H9 (cell line): ENCODE measurements around the gene STT3A. TPM values are rescaled to one million over a fixed set of nuclear protein-coding genes. Genes with fewer than 3 reads are reported as not detected.

Experiments
- DNase-seq: peaks from one replicate; pipeline ENCODE4 v3.0.0-alpha.2; 2017
- H2AFZ ChIP-seq: one replicate; pipeline ENCODE4 v1.6.1; 2013; ENCODE audit warnings: mild to moderate bottlenecking, low read length, control low read depth, moderate library complexity
- H2AK5ac ChIP-seq: 2 replicates; pipeline ENCODE4 v1.6.1; 2013; ENCODE audit warnings: low read length, control low read depth, mixed read lengths; ENCODE audit not compliant: insufficient read length
- H2BK120ac ChIP-seq: one replicate; pipeline ENCODE4 v1.6.1; 2013; ENCODE audit warnings: low read depth, mild to moderate bottlenecking, low read length, control low read depth, inconsistent platforms; ENCODE audit not compliant: poor library complexity, severe bottlenecking
- H2BK12ac ChIP-seq: 2 replicates; pipeline ENCODE4 v1.6.1; 2013; ENCODE audit warnings: low read length, control low read depth, mixed read lengths, low read depth; ENCODE audit not compliant: insufficient read length
- H2BK15ac ChIP-seq: 2 replicates; pipeline ENCODE4 v1.6.1; 2013; ENCODE audit warnings: low read depth, low read length, control low read depth
- H2BK20ac ChIP-seq: one replicate; pipeline ENCODE4 v1.6.1; 2013; ENCODE audit warnings: low read depth, mild to moderate bottlenecking, low read length, control low read depth, inconsistent platforms; ENCODE audit not compliant: poor library complexity, severe bottlenecking
- H2BK5ac ChIP-seq: 2 replicates; pipeline ENCODE4 v1.6.1; 2013; ENCODE audit warnings: low read length, control low read depth, mixed read lengths; ENCODE audit not compliant: insufficient read length
- H3K14ac ChIP-seq: 2 replicates; pipeline ENCODE4 v1.6.1; 2013; ENCODE audit warnings: low read length, control low read depth; ENCODE audit not compliant: insufficient read depth
- H3K18ac ChIP-seq: 2 replicates; pipeline ENCODE4 v1.6.1; 2013; ENCODE audit warnings: low read depth, mild to moderate bottlenecking, mixed read lengths, low read length, control low read depth; ENCODE audit not compliant: insufficient read length
- H3K23ac ChIP-seq: 2 replicates; pipeline ENCODE4 v1.6.1; 2013; ENCODE audit warnings: low read length, control low read depth, mixed read lengths, low read depth; ENCODE audit not compliant: insufficient read length
- H3K23me2 ChIP-seq: 2 replicates; pipeline ENCODE4 v1.6.1; 2013; ENCODE audit warnings: low read depth, mild to moderate bottlenecking, mixed read lengths, low read length, control low read depth; ENCODE audit not compliant: insufficient read length, poor library complexity, severe bottlenecking
- H3K27ac ChIP-seq: 2 replicates; pipeline ENCODE4 v1.5.1; 2013; ENCODE audit warnings: low read length, control low read depth, mixed read lengths, low read depth; ENCODE audit not compliant: insufficient read length
- H3K27me3 ChIP-seq: 2 replicates; pipeline ENCODE4 v1.6.1; 2013; ENCODE audit warnings: low read length, control low read depth, inconsistent platforms; ENCODE audit not compliant: insufficient read depth
- H3K4ac ChIP-seq: 2 replicates; pipeline ENCODE4 v1.6.1; 2013; ENCODE audit warnings: low read depth, mild to moderate bottlenecking, control low read depth, inconsistent platforms, low read length, moderate library complexity
- H3K4me1 ChIP-seq: 2 replicates; pipeline ENCODE4 v1.6.1; 2013; ENCODE audit warnings: low read length, control low read depth, inconsistent platforms; ENCODE audit not compliant: insufficient read depth
- H3K4me2 ChIP-seq: 2 replicates; pipeline ENCODE4 v1.6.1; 2013; ENCODE audit warnings: low read length, control low read depth, mixed read lengths; ENCODE audit not compliant: insufficient read length, insufficient read depth
- H3K56ac ChIP-seq: 2 replicates; pipeline ENCODE4 v1.6.1; 2013; ENCODE audit warnings: low read depth, mild to moderate bottlenecking, mixed read lengths, low read length, control low read depth; ENCODE audit not compliant: insufficient read length
- H3K79me1 ChIP-seq: 2 replicates; pipeline ENCODE4 v1.6.1; 2013; ENCODE audit warnings: low read depth, mild to moderate bottlenecking, moderate library complexity, low read length, control low read depth, inconsistent platforms; ENCODE audit not compliant: insufficient read depth, poor library complexity, severe bottlenecking
- H3K79me2 ChIP-seq: 2 replicates; pipeline ENCODE4 v1.6.1; 2013; ENCODE audit warnings: low read length, control low read depth, inconsistent platforms; ENCODE audit not compliant: insufficient read depth
- H3K9ac ChIP-seq: 2 replicates; pipeline ENCODE4 v1.6.1; 2013; ENCODE audit warnings: low read length, control low read depth, mixed read lengths; ENCODE audit not compliant: insufficient read length; ENCODE audit errors: extremely low read depth
- H3K9me3 ChIP-seq: one replicate; pipeline ENCODE4 v1.6.1; 2013; ENCODE audit warnings: low read depth, low read length, inconsistent platforms; ENCODE audit not compliant: control insufficient read depth
- H3T11ph ChIP-seq: one replicate; pipeline ENCODE4 v1.6.1; 2013; ENCODE audit warnings: mild to moderate bottlenecking, low read length, control low read depth, inconsistent platforms
- H4K20me1 ChIP-seq: one replicate; pipeline ENCODE4 v1.6.1; 2013; ENCODE audit not compliant: control insufficient read depth, insufficient read length, insufficient read depth
- H4K5ac ChIP-seq: 2 replicates; pipeline ENCODE4 v1.6.1; 2013; ENCODE audit warnings: low read depth, mild to moderate bottlenecking, mixed read lengths, low read length, control low read depth; ENCODE audit not compliant: insufficient read length
- H4K8ac ChIP-seq: replicated peaks from 2 replicates; pipeline ENCODE4 v1.6.1; 2013; ENCODE audit warnings: low read length, control low read depth, mixed read lengths, low read depth; ENCODE audit not compliant: insufficient read length
- H4K91ac ChIP-seq: 2 replicates; pipeline ENCODE4 v1.6.1; 2013; ENCODE audit warnings: low read depth, mild to moderate bottlenecking, moderate library complexity, mixed read lengths, low read length, control low read depth; ENCODE audit not compliant: insufficient read length
- H3K27ac Mint-ChIP-seq, 3 experiments: 2 replicates in 2 of 3; 3 replicates in 1 of 3; pipeline ENCODE4 v1.8.0; 2020 to 2021; ENCODE audit warnings: mixed read lengths in 3 of 3, mild to moderate bottlenecking in 1 of 3, moderate library complexity in 1 of 3
- H3K27me3 Mint-ChIP-seq: 2 replicates; pipeline ENCODE4 v1.8.0; 2021; ENCODE audit warnings: low read depth, mild to moderate bottlenecking, moderate library complexity, mixed read lengths
- H3K36me3 Mint-ChIP-seq, 3 experiments: 2 replicates in 2 of 3; 3 replicates in 1 of 3; pipeline ENCODE4 v1.8.0; 2020 to 2021; ENCODE audit warnings: low read depth in 3 of 3, mixed read lengths in 3 of 3; ENCODE audit not compliant: insufficient read depth in 1 of 3
- H3K4me1 Mint-ChIP-seq, 2 experiments: 2 replicates each; pipeline ENCODE4 v1.8.0; 2020; ENCODE audit warnings: mixed read lengths in 2 of 2
- H3K4me3 Mint-ChIP-seq, 2 experiments: 2 replicates in 1 of 2; 3 replicates in 1 of 2; pipeline ENCODE4 v1.8.0; 2020 to 2021; ENCODE audit warnings: mild to moderate bottlenecking in 2 of 2, mixed read lengths in 2 of 2, moderate library complexity in 1 of 2
- H3K9me3 Mint-ChIP-seq, 2 experiments: 2 replicates in 1 of 2; 3 replicates in 1 of 2; pipeline ENCODE4 v1.8.0; 2020; ENCODE audit warnings: mild to moderate bottlenecking in 2 of 2, mixed read lengths in 2 of 2, moderate library complexity in 1 of 2
- WGBS: extraction: QIAGEN DNeasy Blood & Tissue Kit; methylation state at CpG from one replicate; pipeline ENCODE4 v1.1.7; 2013; ENCODE audit warnings: missing lambda C conversion rate, low lambda C conversion rate, mixed read lengths; ENCODE audit not compliant: insufficient read length; ENCODE audit errors: extremely low coverage; 5-methylcytosine and 5-hydroxymethylcytosine counted together
- total RNA-seq: library from RNA; stranded (reverse); gene quantifications from 2 replicates; pipeline ENCODE4 v1.2.1, GENCODE V29; 2021
- TF ChIP-seq, protein P1 (sequence below): fragments of 200-600 bp; sonication (generic); conservative IDR thresholded peaks from 3 replicates; pipeline ENCODE4 v1.8.0; 2021; ENCODE audit warnings: antibody characterized with exemption, mild to moderate bottlenecking

The STT3A gene
- total RNA-seq, 1 experiment from 2014 or later, result 128 TPM

DNA sequence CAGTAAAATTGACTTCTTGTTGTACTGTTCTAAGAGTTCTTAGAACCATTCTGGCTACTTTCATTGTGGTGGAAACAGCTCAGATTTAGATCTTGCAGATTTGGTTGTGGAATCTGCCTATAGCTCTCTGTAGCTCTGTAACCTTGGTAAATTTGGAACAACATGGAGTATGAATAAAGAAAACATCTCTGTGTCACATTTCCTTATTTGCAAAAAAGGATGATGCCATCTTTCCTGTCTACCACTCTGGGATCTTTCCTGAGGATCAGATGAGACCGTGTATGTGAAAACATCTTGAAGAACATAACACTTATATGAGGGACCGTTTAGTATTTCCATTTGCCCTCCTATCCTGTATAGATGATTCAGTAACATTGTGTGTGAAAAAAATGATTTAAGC, 78.9 kb downstream of the STT3A start:
- no peak overlapping the region for H3K27ac Mint-ChIP-seq
- no peak overlapping the region for H4K5ac ChIP-seq
- no peak overlapping the region for H3K27ac ChIP-seq
- H2BK15ac ChIP-seq, result no peak overlapping the region
- WGBS, result no CpG with 5 or more reads among the region's 2 CpGs
- H2BK12ac ChIP-seq, result no peak overlapping the region
- H2BK5ac ChIP-seq, result no peak overlapping the region
- H3K4me1 Mint-ChIP-seq, result no peaks in the 10 kb centered on the region
- H3K4me2 ChIP-seq, result no peak overlapping the region
- no peaks in the 10 kb centered on the region for H3K79me1 ChIP-seq
- H3K36me3 Mint-ChIP-seq, result peaks cover 12 to 37% (median 36%) of the 10 kb centered on the region in 3 experiments
- no peaks in the 10 kb centered on the region for H3K23me2 ChIP-seq
- H3K4me3 Mint-ChIP-seq, result no peak overlapping the region
- no peak overlapping the region for H4K91ac ChIP-seq
- no peaks in the 10 kb centered on the region for H3K79me2 ChIP-seq
- H2AK5ac ChIP-seq, result no peak overlapping the region
- TF ChIP-seq, protein P1, sequence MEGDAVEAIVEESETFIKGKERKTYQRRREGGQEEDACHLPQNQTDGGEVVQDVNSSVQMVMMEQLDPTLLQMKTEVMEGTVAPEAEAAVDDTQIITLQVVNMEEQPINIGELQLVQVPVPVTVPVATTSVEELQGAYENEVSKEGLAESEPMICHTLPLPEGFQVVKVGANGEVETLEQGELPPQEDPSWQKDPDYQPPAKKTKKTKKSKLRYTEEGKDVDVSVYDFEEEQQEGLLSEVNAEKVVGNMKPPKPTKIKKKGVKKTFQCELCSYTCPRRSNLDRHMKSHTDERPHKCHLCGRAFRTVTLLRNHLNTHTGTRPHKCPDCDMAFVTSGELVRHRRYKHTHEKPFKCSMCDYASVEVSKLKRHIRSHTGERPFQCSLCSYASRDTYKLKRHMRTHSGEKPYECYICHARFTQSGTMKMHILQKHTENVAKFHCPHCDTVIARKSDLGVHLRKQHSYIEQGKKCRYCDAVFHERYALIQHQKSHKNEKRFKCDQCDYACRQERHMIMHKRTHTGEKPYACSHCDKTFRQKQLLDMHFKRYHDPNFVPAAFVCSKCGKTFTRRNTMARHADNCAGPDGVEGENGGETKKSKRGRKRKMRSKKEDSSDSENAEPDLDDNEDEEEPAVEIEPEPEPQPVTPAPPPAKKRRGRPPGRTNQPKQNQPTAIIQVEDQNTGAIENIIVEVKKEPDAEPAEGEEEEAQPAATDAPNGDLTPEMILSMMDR, result no peak
- H2AFZ ChIP-seq, result no peak overlapping the region
- no peaks in the 10 kb centered on the region for H3K9me3 ChIP-seq
- no peaks in the 10 kb centered on the region for H4K20me1 ChIP-seq
- H3K18ac ChIP-seq, result no peak overlapping the region
- H3K23ac ChIP-seq, result no peak overlapping the region
- no peaks in the 10 kb centered on the region for H3K27me3 ChIP-seq
- no peaks in the 10 kb centered on the region for H3K4me1 ChIP-seq
- H2BK20ac ChIP-seq, result no peak overlapping the region
- H3K56ac ChIP-seq, result no peak overlapping the region
- no peak overlapping the region for H2BK120ac ChIP-seq
- no peak for DNase-seq
- no peak overlapping the region for H3T11ph ChIP-seq
- H3K27me3 Mint-ChIP-seq, result no peaks in the 10 kb centered on the region
- peaks cover 0 to 4% of the 10 kb centered on the region in 2 experiments; a peak in 1 of 5 replicates for H3K9me3 Mint-ChIP-seq
- H3K14ac ChIP-seq, result no peak overlapping the region
- no peak overlapping the region for H3K4ac ChIP-seq
- no peak overlapping the region for H3K9ac ChIP-seq
- H4K8ac ChIP-seq, result no peak overlapping the region

Other genes starting within 250 kb of the STT3A start
- gene FEZ1, start 96.6 kb upstream of the STT3A start, total RNA-seq, result 130 and 135 TPM in 2 replicates
- 146 and 151 TPM in 2 replicates for gene EI24, start 23.4 kb upstream of the STT3A start, total RNA-seq
- 119 and 126 TPM in 2 replicates for gene CHEK1, start 32.3 kb downstream of the STT3A start, total RNA-seq
- gene ACRV1, start 88.0 kb downstream of the STT3A start, total RNA-seq, result not detected in 2 replicates
- gene PATE1, start 153.4 kb downstream of the STT3A start, total RNA-seq, result not detected in 2 replicates
- 0.17 and 0.44 TPM in 2 replicates for gene PATE2, start 186.0 kb downstream of the STT3A start, total RNA-seq
- gene PATE3, start 195.3 kb downstream of the STT3A start, total RNA-seq, result not detected in 2 replicates
- gene PATE4, start 240.5 kb downstream of the STT3A start, total RNA-seq, result not detected in 2 replicates